ENCODE data around the gene DARS1. TPM values are rescaled to one million over a fixed set of nuclear protein-coding genes. Genes with fewer than 3 reads are reported as not detected.

The DARS1 gene
- total RNA-seq, 4 donors from 2014 or later, result 115 to 176 (median 156) TPM

DNA sequence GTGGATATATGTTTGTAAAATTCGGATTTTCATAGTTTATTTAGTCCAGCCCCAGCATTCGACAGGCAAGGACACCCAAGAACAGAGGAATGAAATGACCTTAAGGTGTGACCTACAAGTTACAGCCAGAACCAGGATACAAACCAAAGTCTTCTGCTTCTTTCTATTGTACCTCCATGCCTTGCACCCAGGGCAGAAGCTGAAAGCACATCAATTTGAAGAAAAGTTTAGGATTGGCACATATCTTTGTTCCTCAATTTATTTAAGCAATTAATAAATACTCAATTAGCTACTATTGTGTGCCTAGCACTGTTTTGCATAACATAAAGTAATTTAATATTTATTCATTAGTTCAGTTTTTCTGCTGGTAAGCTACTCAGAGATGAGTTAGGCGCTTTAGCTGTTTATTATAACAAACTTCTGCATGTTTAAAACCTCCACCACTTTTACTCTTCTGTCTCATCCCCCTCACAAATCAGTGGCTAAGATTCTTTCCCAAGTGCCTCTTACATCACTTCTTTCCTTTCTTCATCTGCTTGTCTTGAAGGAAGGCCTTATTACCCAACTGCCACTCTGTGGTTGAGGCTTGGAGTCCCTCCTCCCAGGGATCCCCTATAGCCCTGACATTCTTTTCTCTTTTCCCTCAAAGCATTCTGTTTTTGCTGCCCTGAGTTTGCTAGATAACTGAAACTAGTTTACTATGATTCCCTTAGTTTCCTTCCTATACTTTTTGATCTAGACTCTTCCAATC, 37.1 kb upstream of the DARS1 start:
- Histone ChIP-seq H3K27ac (no peak overlapping the region), H3K4me1 (peaks cover 0 to 9% (median 0%) of the 10 kb centered on the region in 3 donors), H3K27me3 (no peaks in the 10 kb centered on the region), H3K9me3 (no peaks in the 10 kb centered on the region), H3K4me3 (no peak overlapping the region), H3K36me3 (no peaks in the 10 kb centered on the region)
- ATAC-seq, result no peak
- no peak for TF ChIP-seq CTCF (IDR thresholded peaks at IDR 0.05)
- no peak for TF ChIP-seq EP300 (IDR thresholded peaks at IDR 0.05)
- no peak for TF ChIP-seq POLR2A (IDR thresholded peaks at IDR 0.05)
- no peak for TF ChIP-seq POLR2AphosphoS5 (IDR thresholded peaks at IDR 0.05)
- 93 to 95% methylated on average over 3 of the region's 3 CpGs for WGBS, 2 donors (ENCODE audit: low coverage in 1 of 2)

GRCh38 chr2:136021976-136022375, 36.5 kb upstream of the DARS1 start:
- TF ChIP-seq EP300 (IDR thresholded peaks at IDR 0.05) (no peak), POLR2AphosphoS5 (IDR thresholded peaks at IDR 0.05) (no peak), POLR2A (IDR thresholded peaks at IDR 0.05) (no peak), CTCF (IDR thresholded peaks at IDR 0.05) (no peak)
- Histone ChIP-seq H3K4me1 (peaks cover 0 to 9% (median 0%) of the 10 kb centered on the region in 3 donors), H3K27ac (no peak overlapping the region), H3K4me3 (no peak overlapping the region), H3K27me3 (no peaks in the 10 kb centered on the region), H3K9me3 (no peaks in the 10 kb centered on the region), H3K36me3 (no peaks in the 10 kb centered on the region)
- WGBS, 2 donors (ENCODE audit: low coverage in 1 of 2), result 100% methylated on average over 1 to 3 of the region's 4 CpGs
- no peak for ATAC-seq

- Histone ChIP-seq H3K4me3 (no peak overlapping the region), H3K4me1 (peaks cover 0 to 9% (median 0%) of the 10 kb centered on the region in 3 donors), H3K27me3 (no peaks in the 10 kb centered on the region), H3K36me3 (no peaks in the 10 kb centered on the region), H3K27ac (no peak overlapping the region), H3K9me3 (no peaks in the 10 kb centered on the region)
- TF ChIP-seq POLR2A (IDR thresholded peaks at IDR 0.05), result no peak
- no peak for TF ChIP-seq CTCF (IDR thresholded peaks at IDR 0.05)
- no peak for TF ChIP-seq POLR2AphosphoS5 (IDR thresholded peaks at IDR 0.05)
- TF ChIP-seq EP300 (IDR thresholded peaks at IDR 0.05), result no peak
- ATAC-seq, result no peak
- WGBS, 2 donors (ENCODE audit: low coverage in 1 of 2), result 74 to 86% methylated on average over 2 of the region's 2 CpGs
Observed at GRCh38 chr2:136021406-136021805, 36.0 kb upstream of the DARS1 start.

GRCh38 chr2:136020831-136021230, 35.4 kb upstream of the DARS1 start:
- ATAC-seq, result no peak
- no peaks in the 10 kb centered on the region for H3K9me3 ChIP-seq
- peaks cover 0 to 7% (median 0%) of the 10 kb centered on the region in 3 donors for H3K4me1 ChIP-seq
- H3K36me3 ChIP-seq, result no peaks in the 10 kb centered on the region
- WGBS, 2 donors (ENCODE audit: low coverage in 1 of 2), result 93% methylated on average over 2 of the region's 2 CpGs
- H3K27ac ChIP-seq, result no peak overlapping the region
- TF ChIP-seq CTCF (IDR thresholded peaks at IDR 0.05) (no peak), EP300 (IDR thresholded peaks at IDR 0.05) (no peak), POLR2AphosphoS5 (IDR thresholded peaks at IDR 0.05) (no peak), POLR2A (IDR thresholded peaks at IDR 0.05) (no peak)
- no peaks in the 10 kb centered on the region for H3K27me3 ChIP-seq
- no peak overlapping the region for H3K4me3 ChIP-seq

DNA sequence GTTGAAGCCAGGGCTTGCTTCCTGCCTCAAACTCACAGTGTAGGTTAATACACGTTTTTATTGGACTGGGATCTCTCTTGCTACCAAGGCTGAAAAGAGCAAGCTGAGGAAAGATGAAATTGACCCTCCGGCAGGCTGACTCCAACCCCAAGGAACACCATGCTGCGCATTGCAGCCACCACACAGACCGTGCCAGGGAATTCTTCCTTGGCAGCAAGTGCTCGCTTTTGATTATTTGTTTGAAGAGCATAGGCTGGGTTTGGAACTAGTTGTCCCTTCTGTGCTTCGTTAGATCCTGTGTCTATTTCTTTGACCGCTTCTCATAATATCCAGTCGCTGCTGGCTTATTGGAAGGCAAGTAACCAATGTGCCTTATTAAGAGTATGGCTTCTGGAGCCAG, 34.4 kb upstream of the DARS1 start:
- ATAC-seq, result no peak
- no peaks in the 10 kb centered on the region for H3K9me3 ChIP-seq
- no peak for TF ChIP-seq POLR2A (IDR thresholded peaks at IDR 0.05)
- TF ChIP-seq POLR2AphosphoS5 (IDR thresholded peaks at IDR 0.05), result no peak
- no peak for TF ChIP-seq EP300 (IDR thresholded peaks at IDR 0.05)
- TF ChIP-seq CTCF (IDR thresholded peaks at IDR 0.05), result no peak
- no peaks in the 10 kb centered on the region for H3K36me3 ChIP-seq
- WGBS, 2 donors (ENCODE audit: low coverage in 1 of 2), result 79 to 83% methylated on average over 7 to 8 of the region's 8 CpGs
- H3K27ac ChIP-seq, result no peak overlapping the region
- no peaks in the 10 kb centered on the region for H3K27me3 ChIP-seq
- no peak overlapping the region for H3K4me3 ChIP-seq
- H3K4me1 ChIP-seq, result peaks cover 0 to 3% (median 0%) of the 10 kb centered on the region in 3 donors
